ENCODE data around the gene ZGPAT. TPM values are rescaled to one million over a fixed set of nuclear protein-coding genes. Genes with fewer than 3 reads are reported as not detected.

The ZGPAT gene
- total and polyA plus RNA-seq, 10 of the 15 experiments (the other 5 are each of a cell fraction or from before 2014, with no cell fraction given) = 0.58 to 52.9 (median 18.0) TPM

- Histone ChIP-seq H3K79me2 (ENCODE audit: control insufficient read depth, insufficient read depth, low read length) (peaks cover 5% of the 10 kb centered on the region), H3K9me3 (replicated peaks; ENCODE audit: control insufficient read depth, insufficient read depth, low read length) (no peaks in the 10 kb centered on the region), H3K4me2 (ENCODE audit: control insufficient read depth, insufficient read depth) (no peak overlapping the region), H3K36me3 (ENCODE audit: control insufficient read depth in 2 of 2, insufficient read depth in 2 of 2, low read length in 1 of 2) (peaks cover 0 to 4% of the 10 kb centered on the region in 2 experiments; a peak in 2 of 4 replicates), H3K4me1 (ENCODE audit: control insufficient read depth, insufficient read depth, low read length) (peaks cover 8% of the 10 kb centered on the region; the same call in 1 of the 2 replicates), H3K27ac (ENCODE audit: control insufficient read depth, insufficient read depth) (no peak overlapping the region), H3K9ac (ENCODE audit: control insufficient read depth, insufficient read depth, low read length) (no peak overlapping the region), H3K4me3 (no peak overlapping the region), H3K27me3 (replicated peaks in 1 of 2; ENCODE audit: control insufficient read depth in 2 of 2, insufficient read depth in 2 of 2, low read length in 1 of 2) (no peaks in the 10 kb centered on the region), H2AFZ (ENCODE audit: control insufficient read depth, low read depth, low read length) (no peak overlapping the region), H4K20me1 (ENCODE audit: control insufficient read depth, insufficient read depth) (no peaks in the 10 kb centered on the region)
- in situ Hi-C loops (cut with MboI) = no loop called here
- no peak for FAIRE-seq
- ChIA-PET SMC1A (ENCODE audit: uncharacterized antibody, unreplicated experiment) (no interaction called here), CTCF (interaction anchor here (0.6 kb wide), 1 partner anchor 13 kb away, joined by 3 read pairs; no protein-coding TSS in a partner anchor), RAD21 (ENCODE audit: unreplicated experiment) (no interaction called here), POLR2A (no interaction called here)
- ATAC-seq = no peak
- WGBS (ENCODE audit: insufficient coverage, insufficient replicate concordance, low lambda C conversion rate, missing lambda C conversion rate) = 79% methylated on average over 15 of the region's 15 CpGs
- BruUV-seq (replicated peaks) = no TSS peak
- intact Hi-C loops (cut with micrococcal nuclease; ENCODE audit: unreplicated experiment) = no loop called here
- no peak for DNase-seq (ENCODE audit: low read depth, low spot score)
- TF ChIP-seq PAX8 (IDR thresholded peaks at IDR 0.05) = no peak
- TF ChIP-seq ZNF207 (IDR thresholded peaks at IDR 0.05; ENCODE audit: borderline replicate concordance) = no peak
- TF ChIP-seq SUZ12 (IDR thresholded peaks at IDR 0.05; ENCODE audit: unreplicated experiment) = no peak
- no peak for TF ChIP-seq SREBF2 (IDR thresholded peaks at IDR 0.05; ENCODE audit: low read length)
- TF ChIP-seq SMAD1 (IDR thresholded peaks at IDR 0.05; ENCODE audit: low read depth, partially characterized antibody) = no peak
- TF ChIP-seq SMARCA5 (IDR thresholded peaks at IDR 0.05) = no peak
- TF ChIP-seq NFYB (IDR thresholded peaks at IDR 0.05; ENCODE audit: insufficient read depth, low read depth, low read length) = no peak
- TF ChIP-seq ELK1 (IDR thresholded peaks at IDR 0.05; ENCODE audit: low read depth, low read length) = no peak
- no peak for TF ChIP-seq LARP7 (IDR thresholded peaks at IDR 0.05)
- TF ChIP-seq NRF1 (conservative IDR thresholded peaks at IDR 0.05; ENCODE audit: low read depth, low read length) = no peak
- no peak for TF ChIP-seq NFIC (IDR thresholded peaks at IDR 0.05; ENCODE audit: low read depth, low read length)
These were observed 37.6 kb downstream of the ZGPAT start for GRCh38 chr20:63745424-63745805.

All from GM12878 (cell line).